Gastroesophageal sphincter (tissue), 3 donors: ENCODE measurements around the gene MYO3B.

Experiments used
- POLR2AphosphoS5 ChIP-seq: sonication (generic); formaldehyde crosslinking; IDR thresholded peaks from one replicate; pipeline ENCODE4 v1.6.1; 2017; ENCODE audit warnings: antibody characterized with exemption
- TF ChIP-seq, protein P1 (sequence below), 4 experiments: fragments of 200-600 bp in 2 of 4; fragments of 450-650 bp in 2 of 4; sonication (generic) in 1 of 4; IDR thresholded peaks; one replicate each; pipeline ENCODE4 v1.5.1; 2017 to 2019; ENCODE audit warnings: antibody characterized with exemption in 4 of 4, mild to moderate bottlenecking in 2 of 4, moderate library complexity in 2 of 4

- TF ChIP-seq, protein P1, sequence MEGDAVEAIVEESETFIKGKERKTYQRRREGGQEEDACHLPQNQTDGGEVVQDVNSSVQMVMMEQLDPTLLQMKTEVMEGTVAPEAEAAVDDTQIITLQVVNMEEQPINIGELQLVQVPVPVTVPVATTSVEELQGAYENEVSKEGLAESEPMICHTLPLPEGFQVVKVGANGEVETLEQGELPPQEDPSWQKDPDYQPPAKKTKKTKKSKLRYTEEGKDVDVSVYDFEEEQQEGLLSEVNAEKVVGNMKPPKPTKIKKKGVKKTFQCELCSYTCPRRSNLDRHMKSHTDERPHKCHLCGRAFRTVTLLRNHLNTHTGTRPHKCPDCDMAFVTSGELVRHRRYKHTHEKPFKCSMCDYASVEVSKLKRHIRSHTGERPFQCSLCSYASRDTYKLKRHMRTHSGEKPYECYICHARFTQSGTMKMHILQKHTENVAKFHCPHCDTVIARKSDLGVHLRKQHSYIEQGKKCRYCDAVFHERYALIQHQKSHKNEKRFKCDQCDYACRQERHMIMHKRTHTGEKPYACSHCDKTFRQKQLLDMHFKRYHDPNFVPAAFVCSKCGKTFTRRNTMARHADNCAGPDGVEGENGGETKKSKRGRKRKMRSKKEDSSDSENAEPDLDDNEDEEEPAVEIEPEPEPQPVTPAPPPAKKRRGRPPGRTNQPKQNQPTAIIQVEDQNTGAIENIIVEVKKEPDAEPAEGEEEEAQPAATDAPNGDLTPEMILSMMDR (IDR thresholded peaks at IDR 0.05), result no peak
- TF ChIP-seq POLR2AphosphoS5, result no peak
These were observed 154.9 kb downstream of the MYO3B start for GRCh38 chr2:170332676-170333402.
